Activated CD4-positive, alpha-beta T cell treated with anti-CD3 and anti-CD28 coated beads, Interleukin-2, amount 50 U/mL, for 16 hours (primary cell): ENCODE measurements around the gene UBE2V1.
"Not testable (repeated sequence)": the region's sequence is repeated elsewhere in the genome, so short reads cannot be mapped to it uniquely, and the experiment has no call there.

ENCODE experiments used
- DNase-seq: peaks from one replicate; pipeline ENCODE4 v3.0.0-alpha.2; 2020

UBE2V1 gene

GRCh38 chr20:50112512-50113419 lies at the start of gene UBE2V1:
Gene UBE2V1, minus strand, starts transcription at chr20:50113150. Its CDS starts 22 bp downstream, at chr20:50113128.
- peak; percentile 90 for DNase-seq

DNA sequence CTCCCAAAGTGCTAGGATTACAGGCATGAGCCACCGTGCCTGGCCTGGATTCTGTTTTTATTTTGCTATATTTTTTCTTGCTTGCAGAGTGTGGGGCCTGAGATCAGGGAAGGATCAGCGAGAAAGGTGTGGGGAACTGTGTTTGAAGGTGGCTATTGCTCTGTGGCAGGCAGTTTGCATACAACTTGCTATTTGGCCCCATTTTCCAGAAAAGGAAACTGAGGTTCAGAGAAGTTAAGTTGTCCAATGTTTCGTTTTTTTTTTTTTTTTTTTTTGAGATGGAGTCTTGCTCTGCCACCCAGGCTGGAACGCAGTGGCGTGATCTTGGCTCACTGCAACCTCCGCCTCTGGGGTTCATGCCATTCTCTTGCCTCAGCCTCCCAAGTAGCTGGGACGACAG lies 48.5 kb upstream of the UBE2V1 start:
- not testable (repeated sequence) for DNase-seq

GRCh38 chr20:50153500-50154377 lies 40.8 kb upstream of the UBE2V1 start, which contains the start of gene PEDS1:
Gene PEDS1, minus strand, starts transcription at chr20:50153723. Its CDS starts 86 bp downstream, at chr20:50153637.
- DNase-seq, result peak; percentile 90

DNA sequence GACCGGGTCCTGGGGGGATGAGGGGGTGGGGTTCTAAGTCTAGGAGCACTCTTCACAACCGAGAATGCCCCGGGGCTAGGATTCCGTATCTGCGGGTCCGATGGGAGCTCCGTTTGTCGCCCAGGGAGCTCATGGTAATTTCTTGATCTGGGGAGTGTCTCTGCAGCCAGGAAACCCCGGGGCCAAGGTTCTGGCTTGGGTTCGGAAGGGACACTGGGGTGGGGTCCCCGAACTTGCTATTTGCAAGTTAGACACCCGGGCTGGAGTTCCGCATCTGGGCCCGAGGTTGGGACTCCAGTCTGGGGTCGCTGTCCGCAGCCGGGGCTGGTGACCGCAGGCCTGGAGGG lies 40.2 kb upstream of the UBE2V1 start:
- DNase-seq, result no peak

GRCh38 chr20:50152394-50153152 lies 39.6 kb upstream of the UBE2V1 start:
- DNase-seq, result no peak

DNA sequence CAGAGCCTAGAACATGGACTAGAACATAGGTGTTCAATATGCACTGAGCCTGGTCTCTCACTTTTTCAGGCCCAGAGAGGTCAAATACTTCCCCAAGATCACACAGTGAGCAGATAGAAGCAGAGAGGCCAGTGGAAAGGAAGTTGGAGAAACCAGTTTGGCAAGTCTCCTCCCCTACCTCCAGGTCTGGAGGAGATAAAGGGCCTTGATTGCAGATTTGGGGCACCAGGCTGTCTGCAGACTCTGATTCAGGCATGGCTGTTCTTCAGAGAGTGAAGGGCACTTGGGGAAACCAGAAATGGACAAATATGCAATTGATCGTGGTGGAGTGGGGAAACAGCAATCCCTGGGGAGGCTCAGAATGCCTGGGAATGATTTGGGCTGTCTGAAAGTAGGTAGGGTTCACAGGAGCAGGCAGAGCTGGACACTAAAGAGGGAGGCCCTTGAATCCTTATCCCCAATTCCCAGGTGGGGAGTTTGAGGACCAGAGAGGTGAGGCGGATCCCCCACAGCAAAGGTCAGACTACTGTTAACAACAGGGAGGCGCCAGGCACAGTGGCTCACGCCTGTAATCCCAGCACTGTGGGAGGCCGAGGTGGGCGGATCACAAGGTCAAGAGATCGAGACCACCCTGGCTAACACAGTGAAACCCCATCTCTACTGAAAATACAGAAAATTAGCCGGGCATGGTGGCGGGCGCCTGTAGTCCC lies 38.2 kb upstream of the UBE2V1 start:
- no peak for DNase-seq

DNA sequence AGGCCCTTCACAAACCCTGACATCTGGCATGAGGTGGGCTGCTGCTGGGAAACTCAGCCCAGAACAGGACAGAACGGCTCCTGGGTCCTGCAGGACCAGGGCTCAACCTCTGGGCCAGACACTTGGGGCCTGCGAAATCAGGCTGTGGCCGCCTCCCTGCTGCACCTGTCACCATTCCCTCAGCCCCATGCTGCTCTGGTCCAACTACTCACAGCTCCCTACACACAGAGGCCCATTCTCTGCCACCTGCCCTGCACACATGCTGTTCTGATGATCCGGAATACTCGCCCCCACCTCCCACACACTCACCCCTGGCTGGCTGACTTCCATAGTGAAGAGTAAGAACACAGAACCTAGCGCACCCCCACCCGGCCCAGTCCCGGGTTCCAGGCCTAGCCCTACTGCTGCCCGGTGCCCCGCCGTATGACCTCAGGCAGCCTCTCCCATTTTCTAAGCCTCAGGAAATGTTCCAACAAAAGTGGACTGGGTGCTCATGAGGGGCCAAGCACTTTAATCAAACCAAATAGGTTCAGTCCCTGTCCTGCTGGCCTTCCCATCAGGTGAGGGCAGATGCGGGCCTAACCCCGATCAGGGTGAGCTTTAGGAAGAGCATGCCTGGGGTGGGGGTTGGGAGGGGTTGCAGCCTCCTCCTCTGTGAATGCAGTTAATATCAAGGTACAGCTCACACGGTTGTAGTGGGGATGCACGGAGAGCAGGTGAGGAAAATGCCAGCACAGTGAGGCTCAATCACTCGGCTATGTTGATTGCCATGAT lies 36.7 kb upstream of the UBE2V1 start:
- no peak for DNase-seq

- peak; percentile 81 for DNase-seq
Observed at GRCh38 chr20:50146732-50147662, 34.0 kb upstream of the UBE2V1 start.

GRCh38 chr20:50146214-50146613 lies 33.3 kb upstream of the UBE2V1 start:
- DNase-seq, result no peak

DNA sequence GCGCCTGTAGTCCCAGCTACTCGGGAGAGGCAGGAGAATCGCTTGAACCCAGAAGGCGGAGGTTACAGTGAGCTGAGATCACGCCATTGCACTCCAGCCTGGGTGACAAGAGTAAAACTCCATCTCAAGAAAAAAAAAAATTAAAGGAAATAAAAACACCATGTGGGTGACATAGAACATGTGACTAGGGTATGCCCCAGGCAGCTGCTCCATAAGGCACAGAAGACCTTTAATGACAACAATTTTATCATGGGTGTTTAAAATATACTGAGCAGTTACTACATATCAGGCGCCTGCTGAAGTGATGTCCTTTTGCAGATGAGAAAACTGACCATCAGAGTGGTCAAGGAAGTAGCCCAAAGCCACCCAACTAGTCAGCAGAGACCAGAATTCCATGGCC lies 32.6 kb upstream of the UBE2V1 start:
- DNase-seq, result no peak

- no peak for DNase-seq
Observed at GRCh38 chr20:50144362-50144761, 31.4 kb upstream of the UBE2V1 start.

GRCh38 chr20:50142812-50143211 lies 29.9 kb upstream of the UBE2V1 start:
- DNase-seq, result no peak

- no peak for DNase-seq
Observed at GRCh38 chr20:50141811-50142561, 29.0 kb upstream of the UBE2V1 start.

DNA sequence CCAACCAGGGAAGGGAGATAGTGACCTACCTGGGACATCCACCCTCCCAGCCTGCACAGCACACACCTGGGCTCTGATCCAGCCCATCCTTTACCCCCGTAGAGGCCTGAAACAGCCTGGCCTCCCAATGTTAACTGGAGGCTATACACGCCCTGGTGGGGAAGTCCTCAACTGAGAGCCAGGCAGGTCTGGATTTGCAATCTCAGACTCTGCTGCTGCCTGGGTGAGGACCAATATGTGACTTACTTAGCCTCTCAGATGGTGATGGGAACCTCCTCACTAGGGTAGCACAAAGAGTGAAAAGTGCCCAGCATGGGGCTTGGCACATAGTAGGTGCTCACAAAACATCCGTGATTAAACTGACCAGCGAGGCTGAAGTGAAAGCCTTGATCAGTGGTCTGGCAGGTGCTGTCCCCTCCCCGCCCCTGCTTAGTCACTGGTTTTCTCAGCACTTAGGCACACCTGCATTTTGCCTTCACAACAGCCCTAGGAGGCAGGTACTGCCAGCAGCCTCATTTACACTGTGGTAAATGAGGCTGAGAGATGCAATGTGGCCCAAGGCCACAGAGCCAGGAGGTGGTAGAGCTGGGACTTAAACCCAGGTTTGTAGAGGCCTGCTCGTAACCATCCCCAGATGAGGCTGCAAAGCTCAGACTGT lies 28.2 kb upstream of the UBE2V1 start:
- DNase-seq, result no peak

DNA sequence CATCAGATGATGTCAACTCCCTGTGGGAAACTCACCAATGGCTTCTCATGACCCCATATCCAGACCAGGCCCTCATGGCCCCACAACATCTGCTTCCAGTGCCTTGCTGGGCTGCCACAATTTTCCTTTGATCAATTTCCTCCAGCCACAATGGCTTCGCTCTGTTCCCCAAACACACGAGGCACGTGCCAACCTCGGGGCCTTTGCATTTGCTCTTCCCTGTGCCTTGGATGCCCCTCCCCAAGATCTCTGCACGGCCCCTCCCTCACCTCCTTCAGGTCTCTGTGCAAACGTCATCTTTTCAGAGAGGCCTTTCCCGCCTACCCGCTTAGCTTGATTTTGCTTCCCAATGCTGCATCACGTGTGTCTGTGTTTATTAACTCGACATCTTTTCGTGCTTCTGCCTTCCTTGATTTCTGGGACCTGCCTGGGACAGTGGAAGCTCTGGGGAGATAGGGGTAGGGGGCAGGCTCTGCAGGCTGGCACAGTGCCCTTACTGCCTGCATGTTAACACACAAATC lies 27.4 kb upstream of the UBE2V1 start:
- no peak for DNase-seq

GRCh38 chr20:50138479-50139393 lies 25.8 kb upstream of the UBE2V1 start:
- no peak for DNase-seq

GRCh38 chr20:50138120-50138478 lies 25.1 kb upstream of the UBE2V1 start:
- DNase-seq, result no peak

- not testable (repeated sequence) for DNase-seq
Observed at GRCh38 chr20:50137702-50138101, 24.8 kb upstream of the UBE2V1 start.
